GM11168 (cell line): ENCODE results near the gene ARHGAP42.

ENCODE experiments used
- in situ Hi-C: fragments of 300-500 bp; cut with MboI; formaldehyde crosslinking; loops from one replicate; pipeline ENCODE4 v1.12.0; 2022; ENCODE audit warnings: low sequenced_read_pairs; ENCODE audit not compliant: unreplicated experiment

The ARHGAP42 gene

GRCh38 chr11:100752371-100753171 is 65.5 kb downstream of the ARHGAP42 start:
- in situ Hi-C loops = no loop called here

DNA sequence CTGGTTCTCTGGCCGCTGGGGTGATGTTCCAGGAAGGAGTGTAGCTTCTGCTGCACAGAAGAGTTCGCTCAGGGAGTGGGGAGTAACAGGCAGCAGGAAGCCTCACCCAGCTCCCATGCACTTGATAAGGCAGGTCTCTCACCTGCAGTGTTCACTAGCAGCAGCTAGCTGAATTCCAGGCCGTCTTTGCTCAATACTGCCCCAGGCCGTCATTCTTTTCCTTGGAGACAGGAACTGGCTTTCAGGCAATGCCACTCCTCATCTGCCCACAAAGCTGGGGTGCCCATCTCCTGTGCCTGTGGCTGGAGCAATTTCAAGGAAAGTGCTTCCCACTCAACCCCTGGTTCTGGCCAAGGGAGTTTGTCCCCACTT is 66.1 kb downstream of the ARHGAP42 start:
- in situ Hi-C loops = no loop called here

- in situ Hi-C loops = no loop called here
Observed at GRCh38 chr11:100753571-100753970, 66.5 kb downstream of the ARHGAP42 start.

DNA sequence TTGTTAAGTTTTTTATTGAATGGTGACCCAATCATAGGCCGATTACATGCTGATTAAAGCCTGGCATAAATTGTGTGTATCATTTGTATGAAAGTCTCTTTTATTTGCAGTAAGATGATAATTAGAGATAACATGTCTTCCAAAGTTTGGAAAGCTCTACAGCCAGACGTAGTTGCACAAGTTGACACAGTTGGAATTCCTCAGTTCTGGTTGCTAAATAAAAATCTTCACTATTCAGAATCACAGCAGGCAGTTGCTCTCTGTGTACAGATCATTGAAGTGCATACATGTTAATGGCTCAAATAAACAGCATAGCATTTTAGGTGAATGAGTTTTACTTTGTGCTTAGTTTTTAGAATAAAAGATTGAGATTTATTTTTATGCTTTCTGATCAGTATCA is 69.5 kb downstream of the ARHGAP42 start:
- in situ Hi-C loops = no loop called here

DNA sequence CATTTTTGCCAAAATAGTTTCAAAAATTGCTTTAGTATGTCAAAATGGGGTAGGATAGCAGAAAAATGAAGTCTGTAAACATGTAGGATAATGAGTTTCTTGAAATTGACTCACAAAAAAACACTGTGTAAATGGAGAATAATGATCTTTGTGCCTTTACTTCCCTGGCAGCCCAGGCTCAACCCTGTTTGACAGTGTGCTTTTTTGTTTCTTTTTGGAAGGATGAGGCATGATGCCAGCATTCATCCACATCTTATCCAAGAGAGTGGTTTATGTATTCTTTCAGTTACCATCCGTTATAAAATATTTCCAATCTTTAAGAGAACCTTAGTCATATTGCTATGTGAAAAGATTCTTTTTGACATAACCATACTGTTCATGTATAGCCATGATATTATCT is 70.6 kb downstream of the ARHGAP42 start:
- in situ Hi-C loops = no loop called here

- in situ Hi-C loops = no loop called here
Observed at GRCh38 chr11:100759106-100759505, 72.0 kb downstream of the ARHGAP42 start.

DNA sequence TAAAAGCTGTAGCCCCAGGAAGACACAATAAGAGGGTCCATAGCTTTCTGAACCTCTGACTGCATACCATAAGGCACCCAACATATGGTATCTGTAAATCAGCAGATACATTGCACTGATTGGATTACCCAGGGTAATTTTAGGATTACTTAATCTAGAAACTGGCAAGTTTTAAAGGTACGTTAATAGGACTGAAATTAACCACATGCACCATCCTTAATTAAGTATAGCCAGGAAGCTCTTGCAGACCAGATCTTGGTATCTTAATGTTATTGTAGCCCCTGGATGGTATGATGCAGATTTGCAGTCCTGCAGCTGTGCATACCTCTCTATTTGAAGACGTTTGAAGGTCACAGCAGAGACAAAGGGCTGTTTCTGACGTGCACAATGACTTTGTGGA is 72.8 kb downstream of the ARHGAP42 start:
- in situ Hi-C loops = no loop called here

- in situ Hi-C loops = no loop called here
Observed at GRCh38 chr11:100760744-100761143, 73.7 kb downstream of the ARHGAP42 start.

GRCh38 chr11:100761841-100762240 is 74.8 kb downstream of the ARHGAP42 start:
- in situ Hi-C loops = no loop called here

DNA sequence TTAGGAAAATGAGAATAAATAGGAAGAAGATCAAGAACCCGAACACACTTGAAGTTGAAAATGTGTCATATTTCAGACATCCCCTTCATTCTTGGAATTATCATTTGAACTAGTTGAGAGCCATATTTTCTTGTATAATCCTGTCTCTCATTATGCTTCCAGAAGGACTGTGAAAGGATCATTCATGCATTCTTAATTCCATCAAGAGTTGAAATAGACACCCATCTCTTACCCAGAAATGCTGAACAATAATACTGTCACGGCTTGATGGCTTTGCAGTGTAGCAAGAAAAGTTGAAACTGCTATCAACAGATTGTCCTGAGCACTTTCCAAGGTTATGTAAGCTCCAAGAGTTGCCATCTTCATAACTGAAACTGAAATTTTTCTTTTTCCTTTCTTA is 79.7 kb downstream of the ARHGAP42 start:
- in situ Hi-C loops = no loop called here

DNA sequence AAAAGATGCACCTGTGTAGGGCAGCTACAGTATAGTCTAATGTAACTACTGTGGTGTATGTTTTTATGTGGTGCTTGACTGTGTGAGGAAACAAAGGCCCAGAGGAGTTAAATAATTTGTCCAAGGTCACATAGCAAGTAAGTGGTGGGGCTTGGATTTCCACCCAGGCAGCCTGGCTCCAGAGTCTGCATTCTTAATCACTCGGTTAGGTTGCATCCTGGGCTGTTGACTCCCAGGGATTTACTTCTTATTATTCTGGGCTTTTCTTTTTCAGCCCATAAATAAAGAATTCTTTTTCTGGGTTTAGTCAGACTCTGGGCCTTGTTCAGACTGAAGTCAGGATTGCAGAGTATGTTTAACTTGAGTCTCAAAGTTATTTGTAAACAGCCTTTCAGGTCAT is 82.1 kb downstream of the ARHGAP42 start:
- in situ Hi-C loops = no loop called here

- in situ Hi-C loops = no loop called here
Observed at GRCh38 chr11:100769617-100770016, 82.5 kb downstream of the ARHGAP42 start.

DNA sequence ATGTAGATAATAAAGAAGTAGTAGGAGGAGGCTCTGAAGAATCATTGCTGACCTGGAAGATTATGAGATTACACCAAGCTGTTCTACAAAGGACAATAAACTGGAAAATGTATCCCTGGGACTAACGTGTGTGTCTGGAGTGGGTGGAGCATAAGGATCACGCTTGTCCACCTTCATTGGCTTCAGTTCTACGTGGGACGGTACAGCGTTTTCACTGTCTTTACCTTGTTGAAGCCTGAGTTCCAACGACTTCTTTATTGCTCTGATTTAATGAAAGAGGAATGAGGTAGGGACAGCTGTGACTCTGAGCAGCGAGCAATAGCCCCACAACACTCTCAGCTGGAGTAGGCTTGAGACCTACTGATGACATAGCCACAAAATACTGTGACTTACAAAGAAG is 87.0 kb downstream of the ARHGAP42 start:
- in situ Hi-C loops = no loop called here

- in situ Hi-C loops = no loop called here
Observed at GRCh38 chr11:100774859-100775258, 87.8 kb downstream of the ARHGAP42 start.

DNA sequence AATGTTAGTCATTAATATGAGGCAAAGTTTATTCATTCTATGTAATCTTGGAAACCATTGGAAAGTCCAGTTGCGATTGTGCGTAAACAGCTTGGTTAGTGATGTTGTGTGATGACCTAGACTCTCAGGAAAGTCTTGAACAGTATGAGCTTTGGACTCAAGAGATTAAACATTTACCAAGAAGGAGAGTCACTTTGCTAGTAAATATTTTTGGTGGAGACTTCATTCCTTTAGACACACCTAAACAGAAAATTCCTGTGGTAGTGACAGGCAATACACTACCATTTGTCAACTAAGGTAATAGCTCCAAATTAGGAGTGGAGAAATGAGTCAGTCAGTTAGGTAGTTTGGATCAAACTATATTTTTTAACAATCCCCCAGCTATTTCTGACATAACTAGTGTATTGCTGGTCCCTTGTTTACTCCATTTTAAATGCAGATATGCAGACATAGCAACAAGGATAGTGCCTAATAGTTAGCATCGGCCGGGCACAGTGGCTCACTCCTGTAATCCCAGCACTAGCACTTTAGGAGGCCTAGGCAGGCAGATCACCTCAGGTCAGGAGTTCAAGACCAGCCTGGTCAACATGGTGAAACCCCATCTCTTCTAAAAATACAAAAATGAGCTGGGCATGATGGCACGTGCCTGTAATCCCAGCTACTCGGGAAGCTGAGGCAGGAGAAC is 89.3 kb downstream of the ARHGAP42 start:
- in situ Hi-C loops = no loop called here

DNA sequence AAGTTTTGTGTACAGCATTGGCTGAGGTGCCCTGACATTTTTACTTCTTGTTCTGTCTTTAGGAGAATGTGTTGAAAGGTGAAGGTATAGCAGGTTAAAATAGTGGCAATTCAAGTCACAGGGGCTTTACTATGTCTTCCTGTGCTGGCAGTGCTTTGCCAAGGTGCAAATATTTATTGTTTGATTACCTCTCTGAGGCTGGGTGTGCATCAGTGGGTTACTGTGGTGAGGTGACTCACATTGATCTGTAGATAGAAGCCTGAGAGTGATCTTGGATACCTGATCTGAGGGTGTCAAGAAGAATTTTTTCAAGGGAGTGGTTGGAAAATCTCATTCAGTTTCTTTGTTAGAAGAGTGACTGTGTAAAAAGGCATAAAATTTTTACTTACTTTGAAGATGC is 90.0 kb downstream of the ARHGAP42 start:
- in situ Hi-C loops = no loop called here

GRCh38 chr11:100777736-100778135 is 90.6 kb downstream of the ARHGAP42 start:
- in situ Hi-C loops = no loop called here

- in situ Hi-C loops = no loop called here
Observed at GRCh38 chr11:100778166-100778785, 91.2 kb downstream of the ARHGAP42 start.

- in situ Hi-C loops = no loop called here
Observed at GRCh38 chr11:100780470-100780869, 93.4 kb downstream of the ARHGAP42 start.

DNA sequence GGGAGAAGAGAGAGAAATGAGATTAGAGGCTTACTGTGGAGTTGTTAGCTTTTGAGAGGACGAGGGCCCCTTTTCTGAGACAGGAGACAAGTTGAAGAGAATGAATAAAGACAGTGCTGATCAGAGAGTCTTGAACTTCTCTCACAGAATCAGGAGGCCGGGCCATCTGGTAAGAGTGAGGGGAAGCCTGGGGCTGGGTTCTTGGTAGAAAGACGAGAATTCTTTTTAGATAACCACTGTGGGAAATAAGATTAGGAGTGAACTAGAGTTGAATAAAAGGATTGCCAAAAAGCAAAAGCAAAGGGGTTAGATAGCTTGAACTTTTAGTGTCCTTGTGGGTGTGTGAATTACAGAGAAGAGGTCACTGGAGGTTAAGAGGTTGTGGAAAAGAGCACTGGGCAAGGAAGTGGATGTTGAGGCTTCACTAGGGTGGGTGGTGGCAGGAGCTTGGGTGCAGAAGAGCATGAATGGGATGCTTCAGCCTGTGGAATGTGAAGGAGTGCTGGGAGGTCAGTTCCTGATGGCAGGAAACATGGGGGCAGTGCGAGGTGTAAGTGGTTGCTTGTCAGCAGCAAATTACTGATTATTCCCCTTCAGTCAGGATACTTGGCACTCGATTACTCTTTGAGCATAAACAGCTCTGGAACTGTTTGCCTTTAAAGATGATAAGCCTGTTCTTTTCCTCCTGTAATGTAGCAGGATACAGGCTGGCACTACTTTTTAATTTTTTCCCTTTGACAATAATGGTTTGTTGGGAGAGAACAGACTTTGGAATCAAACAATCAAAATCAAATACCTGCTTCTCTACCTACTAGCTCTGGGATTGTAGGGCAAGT is 98.3 kb downstream of the ARHGAP42 start:
- in situ Hi-C loops = no loop called here
